ENCODE measurements around the gene KDM6B.

Gene KDM6B

DNA sequence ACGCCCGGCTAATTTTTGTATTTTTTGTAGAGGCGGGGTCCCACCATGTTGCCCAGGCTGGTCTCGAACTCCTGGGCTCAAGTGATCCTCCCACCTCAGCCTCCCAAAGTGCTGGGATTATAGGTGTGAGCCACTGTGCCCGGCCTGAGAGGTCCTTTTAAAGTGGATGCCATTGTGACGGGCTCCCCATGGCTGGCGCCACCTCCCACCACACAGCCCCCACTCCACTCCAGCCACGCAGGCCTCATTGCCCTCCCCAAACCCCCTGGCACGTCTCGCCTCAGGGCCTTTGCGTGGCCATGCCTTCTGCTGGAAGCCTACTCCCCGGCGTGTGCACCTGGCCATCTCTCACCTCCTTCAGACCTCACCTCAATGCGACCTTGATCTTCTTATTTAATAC, 11.9 kb upstream of the KDM6B start:
- DNase-seq, result no peak

DNA sequence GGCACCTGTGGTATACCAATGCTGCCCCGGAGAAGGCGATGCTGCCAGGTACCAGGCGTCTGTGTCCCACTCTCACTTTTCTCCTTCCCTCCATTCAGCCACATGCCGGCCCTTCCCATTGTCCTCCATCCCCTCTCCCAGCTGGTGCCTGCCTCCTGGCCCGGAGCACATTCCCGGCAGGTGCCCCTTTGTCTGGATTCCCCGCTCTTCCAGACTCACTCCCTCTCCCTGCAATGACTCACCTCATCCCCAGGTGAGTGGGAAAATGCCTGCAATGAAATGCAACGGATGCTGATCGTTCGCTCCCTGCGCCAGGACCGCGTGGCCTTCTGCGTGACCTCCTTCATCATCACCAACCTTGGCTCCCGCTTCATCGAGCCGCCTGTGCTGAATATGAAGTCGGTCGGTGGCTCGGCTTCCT, 10.4 kb upstream of the KDM6B start:
- no peak for DNase-seq

DNA sequence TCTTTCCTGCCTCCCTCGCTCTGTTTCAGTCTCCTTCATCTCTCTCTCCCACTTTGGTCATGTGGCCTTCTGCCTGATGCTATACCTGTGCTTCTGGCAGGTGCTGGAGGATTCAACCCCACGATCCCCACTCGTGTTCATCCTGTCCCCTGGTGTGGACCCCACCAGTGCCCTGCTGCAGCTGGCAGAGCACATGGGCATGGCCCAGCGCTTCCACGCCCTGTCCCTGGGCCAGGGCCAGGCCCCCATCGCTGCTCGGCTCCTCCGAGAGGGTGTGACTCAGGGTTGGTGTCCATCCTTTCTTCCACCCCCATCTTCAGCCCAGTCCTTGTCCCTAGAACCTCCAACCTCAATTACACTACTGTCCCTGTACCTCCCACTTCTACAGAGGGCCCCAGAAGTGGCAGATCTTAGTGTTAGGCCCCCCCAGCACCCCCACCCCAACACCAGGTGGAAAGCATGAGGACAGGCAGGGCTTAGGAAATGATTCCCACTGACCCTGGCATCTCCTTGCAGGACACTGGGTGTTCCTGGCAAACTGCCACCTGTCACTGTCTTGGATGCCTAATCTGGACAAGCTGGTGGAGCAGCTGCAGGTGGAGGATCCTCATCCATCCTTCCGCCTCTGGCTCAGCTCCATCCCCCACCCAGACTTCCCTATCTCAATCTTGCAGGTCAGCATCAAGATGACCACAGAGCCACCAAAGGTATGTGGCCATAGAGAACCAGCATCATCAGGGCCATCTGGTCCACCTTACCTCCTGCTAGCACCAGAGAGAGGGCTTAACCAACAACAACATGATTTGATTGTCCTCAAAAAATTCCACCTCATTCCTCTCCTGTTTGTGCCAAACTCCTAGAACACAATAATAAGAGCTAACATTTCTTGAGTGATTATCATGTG, 9.7 kb upstream of the KDM6B start:
- no peak for DNase-seq

DNA sequence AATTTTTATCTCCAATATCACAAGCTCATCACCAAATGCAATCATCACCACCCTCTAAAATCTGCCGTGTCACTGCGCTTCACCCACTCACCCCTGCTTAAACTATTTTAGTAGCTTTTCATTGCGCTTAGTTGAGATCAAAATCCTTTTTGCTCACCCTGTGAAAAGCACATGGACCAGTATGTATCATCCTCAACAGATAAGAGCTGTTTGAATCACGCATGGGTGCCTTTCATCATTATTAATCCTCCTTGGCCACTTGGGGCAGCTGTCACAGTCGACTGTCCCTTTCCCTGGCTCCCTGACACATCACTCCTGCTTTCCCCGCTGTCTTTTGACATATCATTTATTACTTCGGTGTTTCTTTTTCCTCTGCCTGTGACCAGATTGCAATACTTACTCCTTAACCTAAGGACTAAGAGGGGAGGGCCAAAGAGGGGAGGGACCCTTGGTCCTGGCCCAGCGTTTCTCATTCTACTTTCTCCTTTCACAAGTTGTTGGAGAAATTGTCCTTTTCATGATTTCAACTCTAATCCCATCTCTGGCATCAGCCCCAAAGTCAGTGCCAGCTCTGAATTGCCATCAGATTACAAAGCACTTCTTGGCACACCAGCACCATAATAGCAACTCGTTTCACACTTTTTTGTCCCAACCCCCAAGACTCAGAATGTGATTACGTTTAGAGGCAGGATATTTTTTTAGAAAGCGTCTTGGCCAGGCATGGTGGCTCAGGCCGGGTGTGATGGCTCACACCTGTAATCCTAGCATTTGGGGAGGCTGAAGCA, 8.6 kb upstream of the KDM6B start:
- DNase-seq, result no peak

DNA sequence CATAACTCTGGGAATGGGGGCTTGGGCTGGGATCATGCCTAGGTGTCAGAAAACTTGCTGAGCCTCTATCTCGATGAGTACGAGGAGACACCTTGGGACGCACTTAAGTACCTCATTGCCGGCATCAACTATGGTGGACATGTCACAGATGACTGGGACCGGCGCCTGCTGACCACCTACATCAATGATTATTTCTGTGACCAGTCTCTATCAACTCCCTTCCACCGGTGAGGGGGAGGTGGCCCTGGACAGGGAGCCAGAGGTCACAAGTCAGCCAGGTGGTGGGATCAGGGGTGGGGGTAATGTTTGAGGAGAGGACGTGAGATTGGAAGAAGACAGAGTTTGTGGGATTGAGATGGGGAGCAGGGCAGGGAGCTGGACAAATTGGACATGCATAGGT, 3.4 kb upstream of the KDM6B start:
- DNase-seq, result no peak

GRCh38 chr17:7831233-7831632, 2.8 kb upstream of the KDM6B start:
- DNase-seq, result no peak

DNA sequence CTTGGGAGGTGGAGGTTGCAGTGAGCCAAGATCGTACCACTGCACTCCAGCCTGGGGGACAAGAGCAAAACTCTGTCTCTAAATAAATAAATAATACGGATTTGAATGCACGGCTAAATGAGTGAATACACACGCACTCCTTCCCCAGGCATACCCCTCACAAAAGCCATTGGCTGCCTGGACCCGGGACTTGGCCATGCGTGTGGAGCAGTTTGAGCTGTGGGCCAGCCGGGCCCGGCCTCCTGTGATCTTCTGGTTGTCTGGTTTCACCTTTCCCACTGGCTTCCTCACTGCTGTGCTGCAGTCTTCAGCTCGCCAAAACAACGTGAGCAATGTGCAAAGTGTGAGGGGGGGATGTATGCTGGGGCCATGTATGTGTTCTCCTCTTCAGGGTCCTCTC, 1.6 kb upstream of the KDM6B start:
- DNase-seq, result no peak

DNA sequence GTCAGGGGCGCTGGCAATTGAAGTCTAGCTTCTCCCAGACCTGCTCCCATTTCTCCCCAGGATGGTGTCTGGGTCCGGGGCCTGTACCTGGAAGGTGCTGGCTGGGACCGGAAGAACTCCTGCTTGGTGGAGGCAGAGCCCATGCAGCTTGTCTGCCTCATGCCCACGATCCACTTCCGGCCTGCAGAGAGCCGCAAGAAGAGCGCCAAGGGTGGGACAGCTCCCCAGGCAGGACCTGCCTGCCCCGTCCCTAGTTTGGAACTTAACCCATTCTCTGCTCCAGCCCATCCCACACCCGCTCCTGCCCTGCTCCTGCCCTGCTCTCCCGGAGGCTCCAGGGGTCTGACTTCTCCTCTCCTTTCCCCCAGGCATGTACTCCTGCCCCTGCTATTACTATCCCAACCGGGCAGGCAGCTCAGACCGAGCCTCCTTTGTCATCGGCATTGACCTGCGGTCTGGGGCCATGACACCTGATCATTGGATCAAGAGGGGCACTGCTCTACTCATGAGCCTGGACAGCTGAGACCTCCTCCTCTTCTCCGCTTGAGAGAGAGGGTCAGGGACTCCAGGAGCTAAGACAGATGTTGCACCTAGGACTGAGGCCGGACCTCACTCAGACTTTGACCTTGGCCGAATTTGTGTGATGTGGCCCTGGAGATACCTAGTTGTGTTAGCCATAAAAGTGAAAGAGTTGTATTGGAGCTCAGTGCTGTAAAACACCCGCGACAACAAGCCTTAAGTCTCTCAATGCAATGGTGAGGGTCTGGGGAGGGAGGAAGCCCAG, 814 bp upstream of the KDM6B start:
- no peak for DNase-seq

DNA sequence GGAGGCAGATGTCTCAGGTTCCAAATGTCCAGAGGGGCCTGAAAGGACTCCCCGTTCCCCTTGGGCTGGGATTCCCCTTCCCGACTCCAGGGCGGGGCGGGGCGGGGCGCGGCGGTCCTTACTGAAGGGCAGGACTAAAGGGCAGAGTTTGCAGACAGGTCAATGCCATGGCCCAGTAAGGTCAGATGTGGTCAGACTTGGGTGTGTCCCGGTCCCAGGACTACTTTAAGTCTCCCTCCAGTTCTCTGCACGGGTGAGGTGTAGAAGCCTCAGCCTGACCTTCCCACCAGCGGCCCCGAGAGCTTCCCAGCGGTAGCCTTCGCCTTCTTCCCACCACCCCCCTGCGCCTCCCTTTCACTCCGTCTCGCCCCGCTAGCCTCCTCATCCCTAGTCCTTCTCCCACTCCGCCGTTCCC, 532 bp downstream of the KDM6B start:
- DNase-seq, result peak; percentile 80

DNA sequence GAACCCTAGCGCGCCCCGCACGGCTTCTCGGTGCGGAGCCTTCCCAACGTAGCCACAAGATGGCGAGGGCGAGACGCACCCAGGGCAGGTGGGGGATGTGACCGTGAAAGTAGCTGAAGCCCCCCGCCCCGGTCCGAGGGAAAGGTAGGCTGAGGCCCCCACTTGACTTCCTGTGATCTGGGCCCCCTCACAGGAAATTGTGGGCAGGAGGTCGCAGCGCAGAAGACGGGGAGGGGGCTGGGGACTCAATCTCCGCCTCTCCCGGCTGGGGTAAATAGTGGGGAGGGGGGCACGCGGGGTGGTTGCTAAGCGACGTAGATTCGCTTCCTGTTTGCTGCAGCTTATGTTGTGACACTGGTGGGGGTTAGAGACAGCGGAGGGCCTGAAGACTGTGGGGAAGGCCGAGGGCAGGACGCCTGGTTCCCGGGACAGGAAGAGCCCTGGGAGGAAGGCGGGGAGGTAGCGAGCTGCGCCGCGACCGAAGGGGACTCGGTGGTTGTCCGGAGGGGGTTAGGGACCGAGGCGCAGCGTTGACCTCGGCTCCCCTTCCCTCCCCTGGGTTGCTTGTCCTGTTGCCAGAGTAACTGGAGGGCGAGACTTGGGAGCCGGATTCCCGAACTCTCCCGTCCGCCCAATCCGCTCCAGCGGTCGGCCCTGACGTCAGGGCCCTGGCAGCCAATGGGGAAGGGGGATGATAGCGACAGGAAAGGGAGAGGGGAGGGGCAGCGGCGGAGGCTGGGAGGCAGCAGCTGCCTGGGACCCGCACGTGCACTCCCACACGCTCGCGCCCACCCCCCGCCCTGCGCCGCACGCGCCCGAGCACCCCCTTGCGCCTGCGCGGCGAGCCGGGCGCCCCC, 1.2 kb downstream of the KDM6B start:
- peak; percentile 95 for DNase-seq

DNA sequence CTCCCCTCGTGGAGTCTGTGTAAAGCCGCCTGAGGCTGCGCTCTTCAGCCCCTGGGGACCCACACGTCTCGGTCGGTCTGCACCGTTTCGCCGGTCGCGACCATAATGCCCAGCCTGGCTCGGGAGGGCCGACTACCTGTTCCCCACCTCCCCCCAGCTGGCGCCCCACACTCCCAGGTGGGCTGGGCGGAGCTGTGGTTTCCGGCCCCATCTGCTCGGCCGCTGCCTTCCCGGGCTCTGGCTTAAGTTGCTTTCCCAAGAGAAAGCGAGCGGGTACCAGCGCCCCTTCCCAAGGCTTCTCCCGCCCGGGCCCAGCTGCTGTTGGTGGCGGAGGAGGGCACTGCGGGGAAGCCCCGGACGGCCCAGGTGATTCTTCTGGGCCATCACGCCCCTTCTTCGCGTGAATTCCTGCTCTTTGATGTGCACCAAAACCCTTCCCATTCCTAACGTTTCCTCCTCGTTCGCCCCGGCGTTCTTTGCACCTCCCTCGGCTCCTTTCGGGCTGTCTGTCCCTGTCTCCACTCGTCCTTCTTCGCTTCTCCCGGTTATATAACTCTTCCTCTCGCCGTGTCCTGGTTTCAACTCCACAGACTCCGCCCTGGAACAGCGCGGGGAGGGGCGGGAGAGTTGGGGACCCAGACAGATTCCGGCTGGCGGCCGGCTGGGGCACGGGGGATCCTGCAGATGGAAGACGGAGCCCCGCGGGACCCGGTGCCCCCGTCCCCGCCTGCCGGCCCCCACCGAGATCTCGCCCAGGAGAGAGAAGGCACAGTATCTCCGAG, 2.0 kb downstream of the KDM6B start:
- no peak for DNase-seq

GRCh38 chr17:7836596-7837407, 2.8 kb downstream of the KDM6B start:
- DNase-seq, result peak; percentile 84

DNA sequence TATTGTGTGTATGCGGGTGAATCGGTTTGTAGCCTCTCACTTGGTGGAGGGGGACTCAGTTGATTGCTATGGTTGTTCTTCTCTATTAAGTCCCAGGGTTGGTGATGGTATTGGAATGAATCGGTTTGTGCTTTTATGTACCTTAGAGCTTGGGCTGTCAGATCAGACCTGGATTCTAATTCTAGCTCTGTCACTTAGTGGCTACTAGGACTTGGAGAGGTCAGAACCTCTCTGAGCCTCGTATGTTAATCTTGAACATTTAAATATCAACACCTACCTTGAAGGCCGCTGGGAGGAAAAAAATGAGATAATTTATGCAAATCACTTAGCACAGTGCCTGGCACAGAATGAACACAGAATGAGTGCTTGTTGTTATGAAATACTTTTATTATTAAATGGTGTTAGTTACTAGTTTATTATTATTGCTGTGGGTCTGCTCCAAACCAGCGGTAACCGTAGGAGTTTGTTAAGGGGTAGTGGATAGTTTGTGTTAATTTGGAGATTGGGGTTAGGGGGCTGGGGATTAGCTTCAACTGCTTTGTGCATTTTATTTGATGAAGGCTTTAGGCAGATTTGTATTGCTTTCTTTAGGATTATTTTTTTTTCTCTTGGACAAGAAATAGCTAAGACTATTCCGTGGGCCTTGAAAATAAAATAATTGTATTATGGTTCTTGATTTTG, 3.5 kb downstream of the KDM6B start:
- peak; percentile 33 for DNase-seq

GRCh38 chr17:7838090-7839075, 4.4 kb downstream of the KDM6B start:
- DNase-seq, result peak; percentile 55

DNA sequence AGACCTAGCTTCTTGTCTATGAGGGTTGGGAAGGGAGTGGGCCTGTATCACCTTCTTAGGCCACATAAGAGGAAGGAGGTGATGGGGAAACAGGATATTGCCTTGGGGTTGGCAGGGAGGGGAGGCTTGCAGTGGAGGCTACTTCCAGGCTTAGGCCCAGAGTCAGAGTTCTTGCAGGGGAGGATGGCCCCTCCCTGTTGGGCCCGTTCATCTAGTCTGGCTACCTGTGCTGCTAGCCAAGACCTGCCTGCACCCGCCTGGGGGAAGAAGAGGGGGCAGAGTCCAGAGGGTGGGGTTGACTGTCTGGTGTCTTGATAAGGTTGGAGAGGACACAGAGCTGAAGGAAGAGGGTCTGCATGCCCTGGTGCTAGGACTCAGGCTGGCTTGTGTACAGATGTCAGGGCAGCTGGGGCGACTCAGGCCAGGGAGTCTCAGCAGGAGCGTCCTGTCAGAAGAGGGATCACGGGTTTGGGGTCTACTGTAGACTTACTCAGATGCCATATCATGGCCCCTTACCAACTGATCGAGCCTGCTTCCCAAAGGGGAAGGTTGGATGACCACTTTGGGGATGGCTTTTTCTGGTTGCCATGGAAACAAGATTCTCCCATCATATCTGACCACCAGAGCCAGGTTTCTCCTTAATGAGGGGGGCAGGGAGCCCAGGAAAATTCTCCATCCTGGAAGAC, 5.3 kb downstream of the KDM6B start:
- peak; percentile 27 for DNase-seq

- peak; percentile 50 for DNase-seq
Observed at GRCh38 chr17:7839876-7840261, 5.9 kb downstream of the KDM6B start.

DNA sequence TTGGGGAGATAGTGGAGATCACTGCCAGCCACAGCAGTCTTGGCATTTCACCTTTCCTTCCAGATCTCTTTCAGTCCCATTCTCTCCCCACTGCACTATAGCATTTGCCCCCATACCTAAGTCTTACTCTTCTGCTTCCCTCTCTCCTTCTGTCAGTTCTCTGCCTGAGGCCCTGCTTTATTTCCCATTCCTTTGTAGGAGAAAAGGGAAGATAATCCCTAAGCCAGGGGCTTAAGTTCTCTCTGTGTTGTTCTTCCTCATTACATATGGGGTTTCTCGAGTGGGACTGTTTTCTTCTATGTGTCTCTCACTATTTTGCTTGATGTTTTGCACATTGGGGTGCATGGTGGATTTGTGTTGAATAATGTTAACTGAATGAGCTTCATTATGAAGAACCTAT, 6.4 kb downstream of the KDM6B start:
- DNase-seq, result no peak

- no peak for DNase-seq
Observed at GRCh38 chr17:7840875-7841274, 6.9 kb downstream of the KDM6B start.
